Renal cortex interstitium (tissue), 11 donors: ENCODE data around the gene DDR1. TPM values are rescaled to one million over a fixed set of nuclear protein-coding genes. Genes with fewer than 3 reads are reported as not detected.
"Not testable (repeated sequence)": the region's sequence is repeated elsewhere in the genome, so short reads cannot be mapped to it uniquely, and the experiment has no call there.

Experiments used
- DNase-seq, 11 donors: peaks; one replicate each; pipeline ENCODE4 v3.0.0-alpha.2; 2013; ENCODE audit warnings: low read depth in 9 of 11, low spot score in 4 of 11; ENCODE audit errors: extremely low read depth in 1 of 11
- polyA plus RNA-seq, 3 donors: library from polyadenylated mRNA; unstranded; fragments of 120-200 nt; gene quantifications; one replicate each; pipeline ENCODE4 v1.2.1, GENCODE V29; 2013; ENCODE audit not compliant: insufficient read length in 3 of 3

Gene DDR1
- polyA plus RNA-seq, 3 donors = 145 to 195 (median 177) TPM

- DNase-seq = no peak
These were observed 4.6 kb downstream of the DDR1 start for GRCh38 chr6:30888816-30889495.

GRCh38 chr6:30889496-30889885 is 5.2 kb downstream of the DDR1 start:
- DNase-seq = no peak

GRCh38 chr6:30889921-30890645 is 5.8 kb downstream of the DDR1 start:
- no peak for DNase-seq

- DNase-seq = no peak
These were observed 6.5 kb downstream of the DDR1 start for GRCh38 chr6:30890646-30891449.

GRCh38 chr6:30891450-30891723 is 7.1 kb downstream of the DDR1 start:
- DNase-seq = no peak

GRCh38 chr6:30891816-30892538 is 7.7 kb downstream of the DDR1 start:
- DNase-seq = no peak

- no peak for DNase-seq
These were observed 8.8 kb downstream of the DDR1 start for GRCh38 chr6:30893001-30893591.

- no peak for DNase-seq
These were observed 9.3 kb downstream of the DDR1 start for GRCh38 chr6:30893666-30894065.

- DNase-seq = no peak
These were observed 10.1 kb downstream of the DDR1 start for GRCh38 chr6:30894381-30894780.

- no peak for DNase-seq
These were observed 10.6 kb downstream of the DDR1 start for GRCh38 chr6:30894935-30895334.

- DNase-seq = no peak
These were observed 11.0 kb downstream of the DDR1 start for GRCh38 chr6:30895343-30895742.

- no peak for DNase-seq
These were observed 12.2 kb downstream of the DDR1 start for GRCh38 chr6:30896541-30896940.

- no peak for DNase-seq
These were observed 13.6 kb downstream of the DDR1 start for GRCh38 chr6:30897882-30898281.

GRCh38 chr6:30898750-30899360 is 14.5 kb downstream of the DDR1 start:
- no peak for DNase-seq

- DNase-seq = no peak
These were observed 16.6 kb downstream of the DDR1 start for GRCh38 chr6:30900863-30901417.

- DNase-seq = no peak
These were observed 17.1 kb downstream of the DDR1 start for GRCh38 chr6:30901436-30901835.

- not testable (repeated sequence) for DNase-seq
These were observed 17.9 kb downstream of the DDR1 start for GRCh38 chr6:30902196-30902595.

GRCh38 chr6:30902709-30903108 is 18.4 kb downstream of the DDR1 start:
- no peak for DNase-seq

GRCh38 chr6:30903236-30903635 is 18.9 kb downstream of the DDR1 start:
- DNase-seq = no peak
